OCI-LY7 (cell line): ENCODE data around the gene RPL26. TPM values are rescaled to one million over a fixed set of nuclear protein-coding genes. Genes with fewer than 3 reads are reported as not detected.

Source experiments
- BruUV-seq: library from RNA; stranded (reverse); fragments of 400-500 nt; replicated peaks from 2 replicates; lab custom pipeline; 2021; lab: Mats Ljungman, UMichigan
- CTCF ChIA-PET: fragments of 300-600 bp; sonication (Branson Sonifier 250); formaldehyde crosslinking; loops from one replicate; lab custom pipeline; 2022; ENCODE audit warnings: antibody characterized with exemption; ENCODE audit not compliant: unreplicated experiment; lab: Charles Lee
- POLR2A ChIA-PET: fragments of 300-600 bp; sonication (Branson Sonifier 250); formaldehyde crosslinking; loops from one replicate; lab custom pipeline; 2022; ENCODE audit warnings: antibody characterized with exemption; lab: Charles Lee
- DNase-seq: peaks from one replicate; pipeline ENCODE4 v3.0.0-alpha.2; 2015; ENCODE audit warnings: low spot score
- H2AFZ ChIP-seq: fragments of 200-600 bp; sonication (generic), shearing (Covaris generic); 2 replicates; pipeline ENCODE4 v1.6.1; 2014; ENCODE audit warnings: mild to moderate bottlenecking, antibody characterized with exemption, low read length, moderate library complexity
- H3K27ac ChIP-seq: fragments of 200-600 bp; sonication (generic); 2 replicates; pipeline ENCODE4 v1.5.1; 2014; ENCODE audit warnings: mixed run types, low read depth, mild to moderate bottlenecking, moderate library complexity, low read length, inconsistent platforms; ENCODE audit not compliant: poor library complexity, severe bottlenecking
- H3K36me3 ChIP-seq: fragments of 200-600 bp; sonication (generic); 2 replicates; pipeline ENCODE4 v1.6.1; 2014; ENCODE audit warnings: mild to moderate bottlenecking, antibody characterized with exemption, low read length, moderate library complexity, mixed read lengths; ENCODE audit not compliant: insufficient read depth
- H3K4me1 ChIP-seq: fragments of 200-600 bp; sonication (generic); 2 replicates; pipeline ENCODE4 v1.5.1; 2014; ENCODE audit warnings: mild to moderate bottlenecking, low read length; ENCODE audit not compliant: insufficient read depth, poor library complexity, severe bottlenecking
- H3K4me2 ChIP-seq: fragments of 200-600 bp; sonication (generic); 2 replicates; pipeline ENCODE4 v1.6.1; 2014; ENCODE audit warnings: mild to moderate bottlenecking, low read length
- H3K4me3 ChIP-seq: fragments of 200-600 bp; sonication (generic); 2 replicates; pipeline ENCODE4 v1.5.1; 2014; ENCODE audit warnings: mild to moderate bottlenecking, low read depth, low read length; ENCODE audit not compliant: poor library complexity, severe bottlenecking
- H3K79me2 ChIP-seq: fragments of 200-600 bp; sonication (generic); 2 replicates; pipeline ENCODE4 v1.6.1; 2016; ENCODE audit warnings: low read depth, mild to moderate bottlenecking, low read length, moderate library complexity, mixed read lengths; ENCODE audit not compliant: insufficient read depth
- H3K9me2 ChIP-seq: fragments of 200-600 bp; sonication (generic); 2 replicates; pipeline ENCODE4 v1.6.1; 2016; ENCODE audit warnings: mild to moderate bottlenecking, low read length, mixed read lengths; ENCODE audit not compliant: insufficient read depth
- H3K9me3 ChIP-seq: fragments of 200-600 bp; sonication (generic); 2 replicates; pipeline ENCODE4 v1.6.1; 2014; ENCODE audit warnings: mild to moderate bottlenecking, mixed run types, low read length, mixed read lengths
- H4K20me1 ChIP-seq: fragments of 200-600 bp; sonication (generic); 2 replicates; pipeline ENCODE4 v1.6.1; 2014; ENCODE audit warnings: mild to moderate bottlenecking, antibody characterized with exemption, low read length, moderate library complexity, mixed read lengths; ENCODE audit not compliant: insufficient read depth
- EZH2phosphoT487 ChIP-seq: fragments of 200-600 bp; sonication (generic); IDR thresholded peaks from 2 replicates; pipeline ENCODE4 v1.6.1; 2018; ENCODE audit warnings: low read depth, borderline replicate concordance, mild to moderate bottlenecking, mixed run types, antibody characterized with exemption, low read length, moderate library complexity, mixed read lengths
- intact Hi-C: fragments of 100-400 bp; cut with micrococcal nuclease; formaldehyde crosslinking; loops from one replicate; pipeline ENCODE4 v1.10.0; 2022; ENCODE audit not compliant: unreplicated experiment
- total RNA-seq, 2 experiments: library from RNA; depleted of rRNA in 1 of 2; stranded (reverse); fragments of >200 nt in 1 of 2; shearing (Covaris generic) in 1 of 2; gene quantifications; 2 replicates each; pipeline ENCODE4 v1.2.3, GENCODE V29; 2014 to 2022
- TF ChIP-seq, protein P1 (sequence below): fragments of 200-600 bp; sonication (generic); conservative IDR thresholded peaks from 2 replicates; pipeline ENCODE4 v1.5.1; 2014; ENCODE audit warnings: mild to moderate bottlenecking, antibody characterized with exemption, low read length, moderate library complexity, mixed read lengths

RPL26 gene
- total RNA-seq, 2 experiments from 2014 or later = 3,139 to 4,013 TPM

GRCh38 chr17:8426802-8427201 lies 43.8 kb upstream of the RPL26 start:
- Histone ChIP-seq H3K9me2 (no peaks in the 10 kb centered on the region), H3K79me2 (no peaks in the 10 kb centered on the region), H4K20me1 (no peaks in the 10 kb centered on the region), H3K27ac (no peak overlapping the region), H3K4me3 (no peak overlapping the region), H3K9me3 (no peaks in the 10 kb centered on the region), H3K36me3 (no peaks in the 10 kb centered on the region), H2AFZ (no peak overlapping the region), H3K4me2 (no peak overlapping the region), H3K4me1 (no peaks in the 10 kb centered on the region)
- ChIA-PET POLR2A (no interaction called here), CTCF (no interaction called here)
- no peak for TF ChIP-seq EZH2phosphoT487
- TF ChIP-seq, protein P1, sequence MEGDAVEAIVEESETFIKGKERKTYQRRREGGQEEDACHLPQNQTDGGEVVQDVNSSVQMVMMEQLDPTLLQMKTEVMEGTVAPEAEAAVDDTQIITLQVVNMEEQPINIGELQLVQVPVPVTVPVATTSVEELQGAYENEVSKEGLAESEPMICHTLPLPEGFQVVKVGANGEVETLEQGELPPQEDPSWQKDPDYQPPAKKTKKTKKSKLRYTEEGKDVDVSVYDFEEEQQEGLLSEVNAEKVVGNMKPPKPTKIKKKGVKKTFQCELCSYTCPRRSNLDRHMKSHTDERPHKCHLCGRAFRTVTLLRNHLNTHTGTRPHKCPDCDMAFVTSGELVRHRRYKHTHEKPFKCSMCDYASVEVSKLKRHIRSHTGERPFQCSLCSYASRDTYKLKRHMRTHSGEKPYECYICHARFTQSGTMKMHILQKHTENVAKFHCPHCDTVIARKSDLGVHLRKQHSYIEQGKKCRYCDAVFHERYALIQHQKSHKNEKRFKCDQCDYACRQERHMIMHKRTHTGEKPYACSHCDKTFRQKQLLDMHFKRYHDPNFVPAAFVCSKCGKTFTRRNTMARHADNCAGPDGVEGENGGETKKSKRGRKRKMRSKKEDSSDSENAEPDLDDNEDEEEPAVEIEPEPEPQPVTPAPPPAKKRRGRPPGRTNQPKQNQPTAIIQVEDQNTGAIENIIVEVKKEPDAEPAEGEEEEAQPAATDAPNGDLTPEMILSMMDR = no peak
- no TSS peak for BruUV-seq
- intact Hi-C loops = no loop called here
- no peak for DNase-seq

GRCh38 chr17:8426094-8426720 lies 43.2 kb upstream of the RPL26 start:
- no TSS peak for BruUV-seq
- Histone ChIP-seq H3K4me3 (no peak overlapping the region), H3K36me3 (no peaks in the 10 kb centered on the region), H3K79me2 (no peaks in the 10 kb centered on the region), H3K27ac (no peak overlapping the region), H4K20me1 (no peaks in the 10 kb centered on the region), H2AFZ (no peak overlapping the region), H3K4me1 (no peaks in the 10 kb centered on the region), H3K4me2 (no peak overlapping the region), H3K9me2 (no peaks in the 10 kb centered on the region), H3K9me3 (no peaks in the 10 kb centered on the region)
- no peak for DNase-seq
- ChIA-PET CTCF (no interaction called here), POLR2A (interaction anchor here (0.5 to 0.9 kb wide), 2 partner anchors 9 to 66 kb away, joined by 3 read pairs; partner anchors contain the start of gene NDEL1)
- TF ChIP-seq EZH2phosphoT487 = no peak
- TF ChIP-seq, protein P1 = no peak
- intact Hi-C loops = no loop called here

- intact Hi-C loops = no loop called here
- no TSS peak for BruUV-seq
- Histone ChIP-seq H2AFZ (no peak overlapping the region), H3K4me2 (no peak overlapping the region), H3K27ac (no peak overlapping the region), H3K9me2 (no peaks in the 10 kb centered on the region), H3K36me3 (no peaks in the 10 kb centered on the region), H4K20me1 (no peaks in the 10 kb centered on the region), H3K4me1 (no peaks in the 10 kb centered on the region), H3K9me3 (no peaks in the 10 kb centered on the region), H3K4me3 (no peak overlapping the region), H3K79me2 (no peaks in the 10 kb centered on the region)
- TF ChIP-seq EZH2phosphoT487 = no peak
- POLR2A ChIA-PET = no interaction called here
- CTCF ChIA-PET = no interaction called here
- no peak for DNase-seq
These were observed 38.6 kb upstream of the RPL26 start for GRCh38 chr17:8421571-8421970.
